ENCODE results near the gene UBE2L3. TPM values are rescaled to one million over a fixed set of nuclear protein-coding genes. Genes with fewer than 3 reads are reported as not detected.

Gene UBE2L3
- total and polyA plus RNA-seq, 2 of the 13 experiments (the other 11 are each of a cell fraction or from before 2014, with no cell fraction given): 30.2 to 58.1 TPM

DNA sequence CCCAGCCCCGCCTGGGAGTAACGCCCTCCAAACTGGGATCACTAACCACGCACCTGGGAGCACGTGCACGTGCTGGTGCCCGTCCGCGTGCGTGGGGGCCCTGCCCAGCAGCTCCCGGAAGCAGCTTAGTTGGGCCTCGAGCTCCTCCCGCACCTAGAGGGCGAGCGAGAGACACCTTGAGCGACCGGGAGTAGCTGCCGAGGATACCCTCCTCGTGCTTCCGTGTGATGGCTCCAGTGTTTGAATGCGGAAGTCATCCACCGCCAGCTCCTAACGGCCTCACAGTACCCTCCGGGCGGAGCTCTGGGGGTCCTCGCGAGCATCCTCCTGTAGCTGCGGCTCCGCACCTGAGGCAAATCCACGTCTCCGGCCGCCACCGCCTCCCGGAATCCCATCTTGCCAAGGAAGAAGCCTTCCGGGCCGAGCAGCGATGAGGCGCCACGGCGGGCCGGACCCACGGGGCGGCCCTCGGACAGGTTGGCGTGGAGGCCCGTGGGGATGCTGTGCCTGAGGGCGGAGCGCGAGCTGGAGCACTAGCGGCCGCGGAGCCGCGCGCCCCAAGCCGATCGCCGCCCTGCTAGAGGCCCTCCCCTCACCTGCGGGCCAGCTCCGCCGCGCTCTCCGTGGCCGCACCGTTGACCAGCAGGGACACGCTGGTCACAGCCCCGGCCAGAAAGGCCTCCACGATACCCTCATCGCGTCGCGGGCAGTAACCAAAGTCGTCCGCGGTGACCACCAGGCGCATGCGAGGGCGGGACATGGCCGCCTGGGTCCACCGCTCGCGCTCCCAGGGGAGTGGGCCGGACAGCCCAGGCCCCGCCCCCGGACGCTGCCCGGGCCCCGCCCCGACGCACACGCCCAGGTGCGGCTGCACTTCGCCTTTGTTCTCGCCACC, 62.0 kb downstream of the UBE2L3 start, which contains the start of gene YDJC (continued):
- TF ChIP-seq ZNF256 (CRISPR knock-in tag; conservative IDR thresholded peaks at IDR 0.05) (peak; percentile 97), ZNF768 (CRISPR knock-in tag; IDR thresholded peaks at IDR 0.05) (peak; percentile 62), JDP2 (CRISPR knock-in tag; IDR thresholded peaks at IDR 0.05; ENCODE audit: borderline replicate concordance) (peak; percentile 73; the same call in 1 of the 2 replicates), ESRRA (CRISPR knock-in tag; IDR thresholded peaks at IDR 0.05; ENCODE audit: low read depth) (0 out of 2 replicates have a peak, but pooled peaks have one; percentile 11), ELF1 (CRISPR knock-in tag; IDR thresholded peaks at IDR 0.05) (peak; percentile 99), RCOR2 (CRISPR knock-in tag; IDR thresholded peaks at IDR 0.05) (0 out of 2 replicates have a peak, but pooled peaks have one; percentile 20), RARG (CRISPR knock-in tag; IDR thresholded peaks at IDR 0.05; ENCODE audit: low read depth) (no peak), ZNF614 (CRISPR knock-in tag; IDR thresholded peaks at IDR 0.05; ENCODE audit: borderline replicate concordance) (peak; percentile 82; the same call in 1 of the 2 replicates), JUN (CRISPR knock-in tag; IDR thresholded peaks at IDR 0.05) (peak; percentile 58), SMAD3 (CRISPR knock-in tag; IDR thresholded peaks at IDR 0.05) (peak; percentile 81; the same call in 1 of the 2 replicates), ASH2L (IDR thresholded peaks at IDR 0.05; ENCODE audit: insufficient read length, low read depth, low read length) (peak; percentile 66), ZSCAN22 (CRISPR knock-in tag; IDR thresholded peaks at IDR 0.05) (peak; percentile 70; the same call in 1 of the 2 replicates), RELA (CRISPR knock-in tag; IDR thresholded peaks at IDR 0.05) (no peak), CEBPG (CRISPR knock-in tag; IDR thresholded peaks at IDR 0.05) (peak; percentile 50), NCOA2 (CRISPR knock-in tag; IDR thresholded peaks at IDR 0.05) (peak; percentile 47)
- TF ChIP-seq, protein P1, sequence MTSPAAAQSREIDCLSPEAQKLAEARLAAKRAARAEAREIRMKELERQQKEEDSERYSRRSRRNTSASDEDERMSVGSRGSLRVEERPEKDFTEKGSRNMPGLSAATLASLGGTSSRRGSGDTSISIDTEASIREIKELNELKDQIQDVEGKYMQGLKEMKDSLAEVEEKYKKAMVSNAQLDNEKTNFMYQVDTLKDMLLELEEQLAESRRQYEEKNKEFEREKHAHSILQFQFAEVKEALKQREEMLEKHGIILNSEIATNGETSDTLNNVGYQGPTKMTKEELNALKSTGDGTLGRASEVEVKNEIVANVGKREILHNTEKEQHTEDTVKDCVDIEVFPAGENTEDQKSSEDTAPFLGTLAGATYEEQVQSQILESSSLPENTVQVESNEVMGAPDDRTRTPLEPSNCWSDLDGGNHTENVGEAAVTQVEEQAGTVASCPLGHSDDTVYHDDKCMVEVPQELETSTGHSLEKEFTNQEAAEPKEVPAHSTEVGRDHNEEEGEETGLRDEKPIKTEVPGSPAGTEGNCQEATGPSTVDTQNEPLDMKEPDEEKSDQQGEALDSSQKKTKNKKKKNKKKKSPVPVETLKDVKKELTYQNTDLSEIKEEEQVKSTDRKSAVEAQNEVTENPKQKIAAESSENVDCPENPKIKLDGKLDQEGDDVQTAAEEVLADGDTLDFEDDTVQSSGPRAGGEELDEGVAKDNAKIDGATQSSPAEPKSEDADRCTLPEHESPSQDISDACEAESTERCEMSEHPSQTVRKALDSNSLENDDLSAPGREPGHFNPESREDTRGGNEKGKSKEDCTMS (CRISPR knock-in tag; conservative IDR thresholded peaks at IDR 0.05): no peak; the same call in 1 of the 2 replicates
- TF ChIP-seq, protein P2, sequence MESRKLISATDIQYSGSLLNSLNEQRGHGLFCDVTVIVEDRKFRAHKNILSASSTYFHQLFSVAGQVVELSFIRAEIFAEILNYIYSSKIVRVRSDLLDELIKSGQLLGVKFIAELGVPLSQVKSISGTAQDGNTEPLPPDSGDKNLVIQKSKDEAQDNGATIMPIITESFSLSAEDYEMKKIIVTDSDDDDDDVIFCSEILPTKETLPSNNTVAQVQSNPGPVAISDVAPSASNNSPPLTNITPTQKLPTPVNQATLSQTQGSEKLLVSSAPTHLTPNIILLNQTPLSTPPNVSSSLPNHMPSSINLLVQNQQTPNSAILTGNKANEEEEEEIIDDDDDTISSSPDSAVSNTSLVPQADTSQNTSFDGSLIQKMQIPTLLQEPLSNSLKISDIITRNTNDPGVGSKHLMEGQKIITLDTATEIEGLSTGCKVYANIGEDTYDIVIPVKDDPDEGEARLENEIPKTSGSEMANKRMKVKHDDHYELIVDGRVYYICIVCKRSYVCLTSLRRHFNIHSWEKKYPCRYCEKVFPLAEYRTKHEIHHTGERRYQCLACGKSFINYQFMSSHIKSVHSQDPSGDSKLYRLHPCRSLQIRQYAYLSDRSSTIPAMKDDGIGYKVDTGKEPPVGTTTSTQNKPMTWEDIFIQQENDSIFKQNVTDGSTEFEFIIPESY (CRISPR knock-in tag; IDR thresholded peaks at IDR 0.05): peak; percentile 87
- TF ChIP-seq, protein P3, sequence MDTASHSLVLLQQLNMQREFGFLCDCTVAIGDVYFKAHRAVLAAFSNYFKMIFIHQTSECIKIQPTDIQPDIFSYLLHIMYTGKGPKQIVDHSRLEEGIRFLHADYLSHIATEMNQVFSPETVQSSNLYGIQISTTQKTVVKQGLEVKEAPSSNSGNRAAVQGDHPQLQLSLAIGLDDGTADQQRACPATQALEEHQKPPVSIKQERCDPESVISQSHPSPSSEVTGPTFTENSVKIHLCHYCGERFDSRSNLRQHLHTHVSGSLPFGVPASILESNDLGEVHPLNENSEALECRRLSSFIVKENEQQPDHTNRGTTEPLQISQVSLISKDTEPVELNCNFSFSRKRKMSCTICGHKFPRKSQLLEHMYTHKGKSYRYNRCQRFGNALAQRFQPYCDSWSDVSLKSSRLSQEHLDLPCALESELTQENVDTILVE (CRISPR knock-in tag; IDR thresholded peaks at IDR 0.05): peak; percentile 77
- TF ChIP-seq, protein P4, sequence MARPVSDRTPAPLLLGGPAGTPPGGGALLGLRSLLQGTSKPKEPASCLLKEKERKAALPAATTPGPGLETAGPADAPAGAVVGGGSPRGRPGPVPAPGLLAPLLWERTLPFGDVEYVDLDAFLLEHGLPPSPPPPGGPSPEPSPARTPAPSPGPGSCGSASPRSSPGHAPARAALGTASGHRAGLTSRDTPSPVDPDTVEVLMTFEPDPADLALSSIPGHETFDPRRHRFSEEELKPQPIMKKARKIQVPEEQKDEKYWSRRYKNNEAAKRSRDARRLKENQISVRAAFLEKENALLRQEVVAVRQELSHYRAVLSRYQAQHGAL (CRISPR knock-in tag; IDR thresholded peaks at IDR 0.05; ENCODE audit: not compliant biosample characterization): peak; percentile 80
- TF ChIP-seq, protein P5, sequence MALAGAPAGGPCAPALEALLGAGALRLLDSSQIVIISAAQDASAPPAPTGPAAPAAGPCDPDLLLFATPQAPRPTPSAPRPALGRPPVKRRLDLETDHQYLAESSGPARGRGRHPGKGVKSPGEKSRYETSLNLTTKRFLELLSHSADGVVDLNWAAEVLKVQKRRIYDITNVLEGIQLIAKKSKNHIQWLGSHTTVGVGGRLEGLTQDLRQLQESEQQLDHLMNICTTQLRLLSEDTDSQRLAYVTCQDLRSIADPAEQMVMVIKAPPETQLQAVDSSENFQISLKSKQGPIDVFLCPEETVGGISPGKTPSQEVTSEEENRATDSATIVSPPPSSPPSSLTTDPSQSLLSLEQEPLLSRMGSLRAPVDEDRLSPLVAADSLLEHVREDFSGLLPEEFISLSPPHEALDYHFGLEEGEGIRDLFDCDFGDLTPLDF (CRISPR knock-in tag; IDR thresholded peaks at IDR 0.05): no peak
- TF ChIP-seq, protein P6, sequence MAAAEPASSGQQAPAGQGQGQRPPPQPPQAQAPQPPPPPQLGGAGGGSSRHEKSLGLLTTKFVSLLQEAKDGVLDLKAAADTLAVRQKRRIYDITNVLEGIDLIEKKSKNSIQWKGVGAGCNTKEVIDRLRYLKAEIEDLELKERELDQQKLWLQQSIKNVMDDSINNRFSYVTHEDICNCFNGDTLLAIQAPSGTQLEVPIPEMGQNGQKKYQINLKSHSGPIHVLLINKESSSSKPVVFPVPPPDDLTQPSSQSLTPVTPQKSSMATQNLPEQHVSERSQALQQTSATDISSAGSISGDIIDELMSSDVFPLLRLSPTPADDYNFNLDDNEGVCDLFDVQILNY (CRISPR knock-in tag; conservative IDR thresholded peaks at IDR 0.05): no peak; the same call in 1 of the 2 replicates
